Measurements from ENCODE around the gene ADCY9.

- no peak for TF ChIP-seq CTCF (IDR thresholded peaks at IDR 0.05)
- TF ChIP-seq POLR2A (IDR thresholded peaks at IDR 0.05) = no peak
Observed at GRCh38 chr16:3971261-3971660, 145.0 kb downstream of the ADCY9 start.

Measured in lower leg skin (tissue), 3 donors.